A673 (cell line): ENCODE measurements around the gene NMUR1.

ENCODE experiments used
- CTCF ChIP-seq: fragments of 300-800, 200-600 bp; sonication (generic); conservative IDR thresholded peaks from 2 replicates; pipeline ENCODE4 v1.5.1; 2017; ENCODE audit warnings: low read depth, mild to moderate bottlenecking, antibody characterized with exemption, low read length, moderate library complexity, mixed read lengths
- EZH2 ChIP-seq: fragments of 200-600 bp; sonication (generic); IDR thresholded peaks from 2 replicates; pipeline ENCODE4 v1.6.1; 2017; ENCODE audit warnings: borderline replicate concordance, low read depth, mild to moderate bottlenecking, mixed read lengths, antibody characterized with exemption, low read length; ENCODE audit not compliant: poor library complexity, severe bottlenecking

DNA sequence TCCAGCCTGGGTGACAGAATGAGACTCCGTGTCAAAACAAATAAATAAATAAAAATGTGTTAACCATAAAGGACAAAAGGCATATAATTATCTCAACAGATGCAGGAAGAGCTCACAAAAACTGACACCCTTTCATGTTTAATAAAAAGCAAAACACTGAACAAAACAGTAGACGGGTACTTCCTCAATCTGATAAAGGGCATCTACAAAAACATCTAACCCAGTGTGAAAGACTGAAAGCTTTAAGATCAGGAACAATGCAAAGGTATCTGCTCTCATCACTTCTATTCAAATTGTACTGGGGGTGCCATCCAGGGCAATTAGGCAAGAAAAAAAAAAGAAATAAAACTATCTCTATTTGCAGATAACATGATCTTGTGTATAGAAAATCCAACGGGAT lies 54.3 kb downstream of the NMUR1 start:
- TF ChIP-seq CTCF (no peak), EZH2 (no peak)
